B cell (primary cell): ENCODE results near the gene LMAN2. TPM values are rescaled to one million over a fixed set of nuclear protein-coding genes. Genes with fewer than 3 reads are reported as not detected.
A peak's percentile ranks its signal among the peaks of the same experiment; 100 is the strongest.

Experiments used
- ATAC-seq: fragments of 200-7000 bp; cut with Tn5 transposase; one replicate; pipeline ENCODE4 v1.10.0; 2021; ENCODE audit warnings: low read depth, mild to moderate bottlenecking, moderate number of reproducible peaks, moderate library complexity
- CTCF ChIA-PET: fragments of 350-600 bp; sonication (Branson Sonifier 250); formaldehyde crosslinking; loops from one replicate; lab custom pipeline; 2021; ENCODE audit warnings: antibody characterized with exemption, inconsistent platforms; lab: Charles Lee
- POLR2A ChIA-PET: fragments of 350-600 bp; sonication (Branson Sonifier 250); formaldehyde crosslinking; loops from one replicate; lab custom pipeline; 2021; ENCODE audit warnings: antibody characterized with exemption; lab: Charles Lee
- DNase-seq: peaks from one replicate; pipeline ENCODE4 v3.0.0; 2013
- H2AFZ ChIP-seq: 2 replicates; pipeline ENCODE4 v1.6.1; 2012; ENCODE audit warnings: mild to moderate bottlenecking, low read depth, low read length; ENCODE audit not compliant: insufficient read depth, poor library complexity, severe bottlenecking
- H3K27ac ChIP-seq, 2 donors: 1 replicate in 1 of 2; 2 replicates in 1 of 2; pipeline ENCODE4 v1.5.1; 2012 to 2013; ENCODE audit warnings: low read length in 2 of 2, mild to moderate bottlenecking in 2 of 2, moderate library complexity in 1 of 2
- H3K27me3 ChIP-seq, 4 experiments: fragments of 200-600 bp in 1 of 4; sonication (generic) in 1 of 4; replicated peaks in 1 of 4; 1 replicate in 2 of 4; 2 replicates in 2 of 4; pipeline versions ENCODE4 v1.6.1 to v1.7.0; 2013 to 2016; ENCODE audit warnings: low read length in 3 of 4, mild to moderate bottlenecking in 2 of 4, mixed read lengths in 1 of 4, moderate library complexity in 1 of 4; ENCODE audit not compliant: insufficient read depth in 4 of 4, control insufficient read depth in 3 of 4; ENCODE audit errors: control extremely low read depth in 1 of 4
- H3K36me3 ChIP-seq, 2 experiments: replicated peaks in 1 of 2; 1 replicate in 1 of 2; 2 replicates in 1 of 2; pipeline versions ENCODE4 v1.6.1 to v1.7.1; 2013; ENCODE audit warnings: low read length in 1 of 2; ENCODE audit not compliant: insufficient read depth in 2 of 2, control insufficient read depth in 1 of 2; ENCODE audit errors: control extremely low read depth in 1 of 2, extremely low read depth in 1 of 2
- H3K4me1 ChIP-seq, 2 donors: fragments of 200-600 bp in 1 of 2; sonication (generic) in 1 of 2; 1 replicate in 1 of 2; 2 replicates in 1 of 2; pipeline versions ENCODE4 v1.5.1 to v1.6.1; 2013 to 2017; ENCODE audit warnings: low read length in 2 of 2; ENCODE audit not compliant: control insufficient read depth in 2 of 2, insufficient read depth in 2 of 2
- H3K4me2 ChIP-seq: replicated peaks from 2 replicates; pipeline ENCODE3; 2012; ENCODE audit warnings: mild to moderate bottlenecking, low read depth, low read length; ENCODE audit not compliant: poor library complexity, severe bottlenecking
- H3K4me3 ChIP-seq, 5 experiments: fragments of 200-600 bp in 1 of 5; sonication (generic) in 1 of 5; 1 replicate in 3 of 5; 2 replicates in 2 of 5; pipeline versions ENCODE4 v1.5.1 to v1.7.0; 2011 to 2016; ENCODE audit warnings: low read length in 4 of 5, mild to moderate bottlenecking in 4 of 5, low read depth in 2 of 5, control low read depth in 1 of 5, moderate library complexity in 1 of 5; ENCODE audit not compliant: insufficient read depth in 1 of 5; ENCODE audit errors: control extremely low read depth in 1 of 5, extremely low read depth in 1 of 5
- H3K79me2 ChIP-seq: fragments of 200-600 bp; sonication (generic); one replicate; pipeline ENCODE4 v1.6.0; 2016; ENCODE audit warnings: low read length; ENCODE audit not compliant: control insufficient read depth, insufficient read depth
- H3K9ac ChIP-seq: fragments of 200-600 bp; sonication (generic); 2 replicates; pipeline ENCODE4 v1.6.1; 2017; ENCODE audit warnings: mild to moderate bottlenecking, low read length, moderate library complexity
- H3K9me3 ChIP-seq, 3 donors: one replicate each; pipeline versions ENCODE4 v1.6.1 to v1.7.1; 2013; ENCODE audit warnings: low read length in 2 of 3; ENCODE audit not compliant: control insufficient read depth in 2 of 3, insufficient read depth in 1 of 3; ENCODE audit errors: control extremely low read depth in 1 of 3
- H4K20me1 ChIP-seq: 2 replicates; pipeline ENCODE4 v1.6.0; 2012; ENCODE audit warnings: mild to moderate bottlenecking, low read length; ENCODE audit not compliant: insufficient read depth, control insufficient read depth, poor library complexity, severe bottlenecking
- H3K27ac Mint-ChIP-seq: one replicate; pipeline ENCODE4 v1.8.0; 2021; ENCODE audit warnings: mixed read lengths
- H3K27me3 Mint-ChIP-seq: one replicate; pipeline ENCODE4 v1.8.0; 2021; ENCODE audit warnings: mixed read lengths
- H3K4me1 Mint-ChIP-seq: one replicate; pipeline ENCODE4 v1.8.0; 2021; ENCODE audit warnings: mixed read lengths
- H3K4me3 Mint-ChIP-seq: one replicate; pipeline ENCODE4 v1.8.0; 2021; ENCODE audit warnings: mixed read lengths
- H3K9me3 Mint-ChIP-seq: one replicate; pipeline ENCODE4 v1.8.0; 2022; ENCODE audit warnings: mixed read lengths; ENCODE audit not compliant: insufficient read depth
- CTCF ChIP-seq: fragments of 200-600 bp; IDR thresholded peaks from one replicate; pipeline ENCODE4 v1.8.0; 2022; ENCODE audit warnings: antibody characterized with exemption, mild to moderate bottlenecking
- EZH2 ChIP-seq: IDR thresholded peaks from 2 replicates; pipeline ENCODE4 v1.6.1; 2012; ENCODE audit warnings: borderline replicate concordance, low read depth, mild to moderate bottlenecking, moderate library complexity, low read length; ENCODE audit not compliant: insufficient read depth, poor library complexity, severe bottlenecking
- WGBS: methylation state at CpG from one replicate; pipeline ENCODE4 v1.1.5; 2013; ENCODE audit warnings: missing lambda C conversion rate; ENCODE audit not compliant: insufficient coverage; 5-methylcytosine and 5-hydroxymethylcytosine counted together
- intact Hi-C: fragments of 100-400 bp; cut with micrococcal nuclease; formaldehyde crosslinking; loops from one replicate; pipeline ENCODE4 v1.10.0; 2022
- polyA plus RNA-seq: library from polyadenylated mRNA; depleted of rRNA; stranded (reverse); fragments of >200 nt; gene quantifications from 2 replicates; pipeline ENCODE4 v1.2.3, GENCODE V29; 2012
- total RNA-seq, 2 donors: library from RNA; stranded (reverse); fragments of 120-200 nt in 1 of 2; gene quantifications; 1 replicate in 1 of 2; 2 replicates in 1 of 2; pipeline versions ENCODE4 v1.2.3 to v1.2.4, GENCODE V29; 2013 to 2022

The LMAN2 gene
- total and polyA plus RNA-seq, 2 donors (not counting 1 experiment from before 2014, with no cell fraction given): 99.4 to 123 TPM

- H3K9me3 Mint-ChIP-seq: no peaks in the 10 kb centered on the region
- ChIA-PET CTCF (interaction anchor here (1.0 to 7.2 kb wide), 5 partner anchors 8 to 55 kb away, joined by 3 to 60 read pairs (median 3); partner anchors contain the start of gene LMAN2), POLR2A (interaction anchor here (1.1 kb wide), 1 partner anchor 9 kb away, joined by 4 read pairs; no protein-coding TSS in a partner anchor)
- H3K4me3 Mint-ChIP-seq: peak overlapping the region; percentile 87
- Histone ChIP-seq H3K36me3 (peaks cover 0 to 16% of the 10 kb centered on the region in 2 experiments), H4K20me1 (peaks cover 65% of the 10 kb centered on the region), H3K9ac (no peak overlapping the region), H2AFZ (no peak overlapping the region), H3K27ac (peak overlapping the region in 1 of 2 donors; percentile 14), H3K4me3 (no peak overlapping the region), H3K27me3 (no peaks in the 10 kb centered on the region), H3K4me1 (peaks cover 65 to 82% of the 10 kb centered on the region in 2 donors), H3K4me2 (peak overlapping the region; percentile 99), H3K79me2 (peaks cover 71% of the 10 kb centered on the region), H3K9me3 (no peaks in the 10 kb centered on the region)
- no peak for TF ChIP-seq CTCF
- no peak for TF ChIP-seq EZH2
- 94% methylated on average over 3 of the region's 3 CpGs for WGBS
- no peaks in the 10 kb centered on the region for H3K27me3 Mint-ChIP-seq
- intact Hi-C loops: no loop called here
- no peak for ATAC-seq
- no peak for DNase-seq
- peaks cover 79% of the 10 kb centered on the region for H3K4me1 Mint-ChIP-seq
- H3K27ac Mint-ChIP-seq: peak overlapping the region; percentile 95
Observed at GRCh38 chr5:177359860-177360259, 8.4 kb upstream of the LMAN2 start.

- intact Hi-C loops: no loop called here
- no peak for TF ChIP-seq CTCF
- TF ChIP-seq EZH2: no peak
- Histone ChIP-seq H3K36me3 (peaks cover 0 to 16% of the 10 kb centered on the region in 2 experiments), H3K79me2 (peaks cover 69% of the 10 kb centered on the region), H3K9ac (peak overlapping the region; percentile 89), H2AFZ (no peak overlapping the region), H4K20me1 (peaks cover 61% of the 10 kb centered on the region), H3K27ac (peak overlapping the region in 1 of 2 donors; percentile 80), H3K4me3 (peak overlapping the region in 2 of 5 experiments; percentile 9 to 96), H3K4me2 (peak overlapping the region; percentile 99), H3K27me3 (no peaks in the 10 kb centered on the region), H3K9me3 (no peaks in the 10 kb centered on the region), H3K4me1 (peaks cover 65 to 78% of the 10 kb centered on the region in 2 donors)
- ChIA-PET POLR2A (no interaction called here), CTCF (interaction anchor here (1.0 to 7.2 kb wide), 3 partner anchors 12 to 55 kb away, joined by 3 to 60 read pairs (median 3); no protein-coding TSS in a partner anchor)
- peaks cover 80% of the 10 kb centered on the region for H3K4me1 Mint-ChIP-seq
- WGBS: 90% methylated on average over 6 of the region's 6 CpGs
- no peaks in the 10 kb centered on the region for H3K27me3 Mint-ChIP-seq
- no peaks in the 10 kb centered on the region for H3K9me3 Mint-ChIP-seq
- peak; percentile 6 for DNase-seq
- peak overlapping the region; percentile 87 for H3K4me3 Mint-ChIP-seq
- no peak for ATAC-seq
- H3K27ac Mint-ChIP-seq: peak overlapping the region; percentile 95
Observed at GRCh38 chr5:177359451-177359851, 8.0 kb upstream of the LMAN2 start.
